GM12878 (cell line): Measurements from ENCODE around the gene DCTPP1. TPM values are rescaled to one million over a fixed set of nuclear protein-coding genes. Genes with fewer than 3 reads are reported as not detected.
A peak's percentile ranks its signal among the peaks of the same experiment; 100 is the strongest.

Experiments
- ATAC-seq: fragments of 200-7000 bp; cut with Tn5 transposase; 3 replicates; pipeline ENCODE4 v1.9.1; 2020; ENCODE audit warnings: mild to moderate bottlenecking, moderate library complexity
- BruUV-seq: library from RNA; stranded (reverse); fragments of 400-500 nt; replicated peaks from 2 replicates; lab custom pipeline; 2021; lab: Mats Ljungman, UMichigan
- CTCF ChIA-PET: fragments of 300-600 bp; sonication (Branson Sonifier 250); formaldehyde crosslinking; extraction: SDS; loops from one replicate; lab custom pipeline; 2021; ENCODE audit warnings: inconsistent platforms; lab: Yijun Ruan, JAX
- POLR2A ChIA-PET: fragments of 350-600 bp; formaldehyde crosslinking; extraction: SDS; loops from one replicate; lab custom pipeline; 2021; ENCODE audit warnings: inconsistent platforms; lab: Charles Lee
- RAD21 ChIA-PET: fragments of 300-600 bp; sonication (Branson Sonifier 250); formaldehyde crosslinking; loops from one replicate; lab custom pipeline; 2023; ENCODE audit warnings: antibody characterized with exemption; ENCODE audit not compliant: unreplicated experiment; lab: Charles Lee
- SMC1A ChIA-PET: fragments of 300-600 bp; sonication (Branson Sonifier 250); formaldehyde crosslinking; loops from one replicate; lab custom pipeline; 2023; ENCODE audit not compliant: unreplicated experiment, uncharacterized antibody; lab: Charles Lee
- DNase-seq: peaks from one replicate; pipeline ENCODE4 v3.0.0-alpha.2; 2011; ENCODE audit warnings: low read depth, low spot score
- FAIRE-seq: peaks from 3 replicates; lab custom pipeline; 2011; peaks lifted over from hg19 to GRCh38; lab: Jason Lieb, UNC
- H2AFZ ChIP-seq: 2 replicates; pipeline ENCODE4 v1.6.0; 2011; ENCODE audit warnings: low read depth, low read length, control low read depth; ENCODE audit not compliant: control insufficient read depth
- H3K27ac ChIP-seq: 2 replicates; pipeline ENCODE4 v1.5.1; 2011; ENCODE audit warnings: control low read depth; ENCODE audit not compliant: control insufficient read depth, insufficient read depth
- H3K27me3 ChIP-seq, 2 experiments: replicated peaks in 1 of 2; 2 replicates each; pipeline versions ENCODE4 v1.6.0 to v1.6.1; 2011; ENCODE audit warnings: low read length in 1 of 2; ENCODE audit not compliant: control insufficient read depth in 2 of 2, insufficient read depth in 2 of 2
- H3K36me3 ChIP-seq, 2 experiments: 2 replicates each; pipeline ENCODE4 v1.5.1; 2011; ENCODE audit warnings: low read length in 1 of 2; ENCODE audit not compliant: control insufficient read depth in 2 of 2, insufficient read depth in 2 of 2
- H3K4me1 ChIP-seq: 2 replicates; pipeline ENCODE4 v1.6.1; 2011; ENCODE audit warnings: mild to moderate bottlenecking, low read length, moderate library complexity, mixed read lengths; ENCODE audit not compliant: control insufficient read depth, insufficient read depth
- H3K4me2 ChIP-seq: 2 replicates; pipeline ENCODE4 v1.6.0; 2011; ENCODE audit warnings: control low read depth; ENCODE audit not compliant: control insufficient read depth, insufficient read depth
- H3K4me3 ChIP-seq: fragments of 200-600 bp; sonication (generic); 2 replicates; pipeline ENCODE4 v1.5.1; 2016
- H3K79me2 ChIP-seq: 2 replicates; pipeline ENCODE4 v1.6.0; 2011; ENCODE audit warnings: low read length; ENCODE audit not compliant: control insufficient read depth, insufficient read depth
- H3K9ac ChIP-seq: 2 replicates; pipeline ENCODE4 v1.8.0; 2011; ENCODE audit warnings: low read length, control low read depth, mixed read lengths; ENCODE audit not compliant: control insufficient read depth, insufficient read depth
- H3K9me3 ChIP-seq: replicated peaks from 3 replicates; pipeline ENCODE4 v1.5.1; 2011; ENCODE audit warnings: mild to moderate bottlenecking, low read length; ENCODE audit not compliant: control insufficient read depth, insufficient read depth
- H4K20me1 ChIP-seq: 2 replicates; pipeline ENCODE4 v1.6.0; 2011; ENCODE audit not compliant: control insufficient read depth, insufficient read depth
- BHLHE40 ChIP-seq, 2 experiments: fragments of 450-650 bp in 1 of 2; IDR thresholded peaks; 2 replicates each; pipeline ENCODE4 v1.6.1; 2011 to 2017; ENCODE audit warnings: low read depth in 2 of 2, borderline replicate concordance in 1 of 2, improper control_type of control experiment in 1 of 2, low read length in 1 of 2, mild to moderate bottlenecking in 1 of 2
- BRCA1 ChIP-seq: IDR thresholded peaks from 2 replicates; pipeline ENCODE4 v1.6.1; 2011; ENCODE audit warnings: low read depth, low read length, improper control_type of control experiment
- CHD2 ChIP-seq: IDR thresholded peaks from 2 replicates; pipeline ENCODE4 v1.6.1; 2011; ENCODE audit warnings: low read depth, low read length, improper control_type of control experiment, borderline replicate concordance
- E2F8 ChIP-seq: fragments of 450-650 bp; IDR thresholded peaks from 2 replicates; pipeline ENCODE4 v1.6.1; 2018; ENCODE audit warnings: mild to moderate bottlenecking, low read depth, moderate library complexity; ENCODE audit not compliant: partially characterized antibody
- FOS ChIP-seq: IDR thresholded peaks from 3 replicates; pipeline ENCODE4 v1.6.1; 2011; ENCODE audit warnings: borderline replicate concordance; ENCODE audit not compliant: insufficient read length; ENCODE audit errors: extremely low read depth
- NRF1 ChIP-seq: conservative IDR thresholded peaks from 2 replicates; pipeline ENCODE4 v1.6.1; 2011; ENCODE audit warnings: mild to moderate bottlenecking, low read depth, low read length, improper control_type of control experiment
- PAX8 ChIP-seq: fragments of 450-650 bp; IDR thresholded peaks from 2 replicates; pipeline ENCODE4 v1.6.1; 2017; ENCODE audit warnings: mild to moderate bottlenecking, moderate library complexity
- RAD21 ChIP-seq: IDR thresholded peaks from 2 replicates; pipeline ENCODE4 v1.6.1; 2011; ENCODE audit warnings: mild to moderate bottlenecking, low read depth, low read length, moderate library complexity; ENCODE audit not compliant: insufficient read depth
- RBBP5 ChIP-seq: fragments of 200-600 bp; sonication (generic); conservative IDR thresholded peaks from 2 replicates; pipeline ENCODE4 v1.6.1; 2016
- SIN3A ChIP-seq: IDR thresholded peaks from 2 replicates; pipeline ENCODE4 v1.6.1; 2012; ENCODE audit warnings: low read depth, low read length, improper control_type of control experiment
- YBX1 ChIP-seq: fragments of 450-650 bp; IDR thresholded peaks from 2 replicates; pipeline ENCODE4 v1.6.1; 2016; ENCODE audit warnings: antibody characterized with exemption
- WGBS: methylation state at CpG from one replicate; pipeline ENCODE4 v1.1.6; 2016; ENCODE audit warnings: low lambda C conversion rate; ENCODE audit not compliant: insufficient replicate concordance, insufficient coverage; ENCODE audit errors: missing lambda C conversion rate; 5-methylcytosine and 5-hydroxymethylcytosine counted together
- in situ Hi-C: fragments of 300-500 bp; cut with MboI; formaldehyde crosslinking; loops from 9 replicates; pipeline ENCODE4 v1.14.3; 2018; ENCODE audit warnings: mixed read lengths
- intact Hi-C: fragments of 100-400 bp; cut with micrococcal nuclease; formaldehyde crosslinking; loops from one replicate; pipeline ENCODE4 v1.14.2; 2022; ENCODE audit not compliant: unreplicated experiment
- polyA plus RNA-seq, 11 experiments: library from polyadenylated mRNA; depleted of rRNA in 4 of 11; unstranded in 6 of 11; stranded (reverse) in 5 of 11; fragments of >200 nt; fragmentation: Nextera tagmentation in 4 of 11; fragmentation: Illumina TruSeq in 1 of 11; extraction: Ambion mirVana in 4 of 11; extraction: Trizol in 1 of 11; gene quantifications; 1 replicate in 1 of 11; 2 replicates in 10 of 11; pipeline versions ENCODE4 v1.2.1 to v1.2.3, GENCODE V29; 2011 to 2016; ENCODE audit warnings: inconsistent platforms in 2 of 11, missing spikeins in 2 of 11, low read depth in 1 of 11
- total RNA-seq, 4 experiments: library from RNA; depleted of rRNA in 3 of 4; stranded (reverse); fragments of >200 nt in 3 of 4; fragmentation: Illumina TruSeq in 1 of 4; extraction: Trizol in 1 of 4; gene quantifications; 2 replicates each; pipeline versions ENCODE4 v1.2.1 to v1.2.3, GENCODE V29; 2013 to 2021
- TF ChIP-seq, protein P1 (sequence below): fragments of 450-650 bp; IDR thresholded peaks from 2 replicates; pipeline ENCODE4 v1.6.1; 2017; ENCODE audit warnings: mild to moderate bottlenecking, moderate library complexity
- TF ChIP-seq, protein P2 (sequence below): IDR thresholded peaks from 2 replicates; pipeline ENCODE4 v1.6.1; 2011; ENCODE audit warnings: low read depth, low read length, improper control_type of control experiment, borderline replicate concordance

DCTPP1 gene
- total and polyA plus RNA-seq, 10 of the 15 experiments (the other 5 are each of a cell fraction or from before 2014, with no cell fraction given): 72.1 to 266 (median 157) TPM

DNA sequence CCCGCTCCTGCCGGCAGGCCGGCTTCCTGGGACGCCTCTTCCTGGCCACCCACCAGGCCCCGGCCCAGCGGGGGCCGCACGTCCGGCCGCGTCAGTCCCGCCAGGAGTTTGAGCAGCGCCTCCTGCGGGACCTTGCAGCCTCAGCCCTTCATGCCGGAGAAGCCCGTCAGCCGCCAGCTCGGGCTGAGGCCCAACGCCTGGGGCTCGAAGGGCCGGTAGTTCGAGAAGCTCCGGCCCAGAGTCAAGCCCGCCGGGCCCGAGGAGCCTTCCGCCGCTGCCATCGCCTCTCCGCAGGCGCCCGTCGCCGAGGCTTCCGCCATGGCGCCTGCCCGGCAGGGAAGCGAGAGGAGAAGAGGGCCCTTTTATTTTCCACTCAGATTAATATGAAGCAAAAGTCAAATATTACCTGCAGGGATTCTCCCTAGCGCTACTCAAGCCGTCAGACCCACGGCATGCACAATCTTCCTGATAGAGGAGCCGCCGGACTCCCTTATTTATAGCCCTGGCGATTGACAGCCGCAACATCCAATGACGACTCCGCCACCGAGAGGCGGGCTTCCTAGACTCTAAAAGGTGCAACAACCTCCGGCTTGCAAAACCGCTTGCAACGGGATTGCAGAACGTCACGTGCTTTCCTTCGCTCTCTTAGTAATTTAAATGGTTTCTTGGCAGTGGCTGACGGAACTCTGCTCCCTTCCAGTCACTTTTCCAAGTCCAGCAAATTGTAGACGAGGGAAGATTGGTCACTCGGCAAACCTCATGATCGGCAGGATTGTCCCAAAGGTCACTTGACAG is 15.8 kb upstream of the DCTPP1 start, which contains the start of gene SEPHS2:
Gene SEPHS2 (minus strand): TSS at position 467 of the 795 bp plus-strand sequence. CDS start 147 bp downstream, at position 320.
- no peaks in the 10 kb centered on the region for H4K20me1 ChIP-seq
- ChIA-PET SMC1A (interaction anchor here (1.0 to 19.4 kb wide), 4 partner anchors 12 to 90 kb away, joined by 3 to 431 read pairs (median 25); partner anchors contain the start of genes DCTPP1 and ITGAL), CTCF (interaction anchor here (1.6 to 8.2 kb wide), 4 partner anchors 12 to 89 kb away, joined by 4 to 60 read pairs (median 32); partner anchors contain the start of genes DCTPP1 and ZNF747), RAD21 (interaction anchor here (0.5 to 2.7 kb wide), 9 partner anchors 11 to 165 kb away, joined by 3 to 15 read pairs (median 4); partner anchors contain the start of genes DCTPP1, ITGAL and ZNF689), POLR2A (interaction anchor here (0.6 to 5.4 kb wide), 8 partner anchors 9 to 213 kb away, joined by 3 to 31 read pairs (median 4); partner anchors contain the start of genes FBRS, ZNF747 and ZNF764)
- under 1% methylated on average over 48 of the region's 59 CpGs for WGBS
- peak; percentile 84 for DNase-seq
- H3K9me3 ChIP-seq: no peaks in the 10 kb centered on the region
- peak within 1 kb of the TSS; percentile 85 for H3K27ac ChIP-seq
- BruUV-seq: TSS peak; percentile 86
- peak; percentile 94 for ATAC-seq
- H3K36me3 ChIP-seq: peaks cover 0 to 2% of the 10 kb centered on the region in 2 experiments; a peak in 2 of 4 replicates
- peak within 1 kb of the TSS; percentile 89 for H2AFZ ChIP-seq
- intact Hi-C loops (loop anchor here (2.0 to 5.0 kb wide), 2 partner anchors 27 to 92 kb away; partner anchors contain the start of gene ITGAL), in situ Hi-C loops (no loop called here)
- peaks cover 18% of the 10 kb centered on the region for H3K79me2 ChIP-seq
- peak within 1 kb of the TSS; percentile 96 for H3K9ac ChIP-seq
- peaks cover 10% of the 10 kb centered on the region for H3K4me1 ChIP-seq
- peak; percentile 97 for FAIRE-seq
- peak within 1 kb of the TSS; percentile 79 for H3K4me3 ChIP-seq
- H3K4me2 ChIP-seq: peak within 1 kb of the TSS; percentile 86
- H3K27me3 ChIP-seq: no peaks in the 10 kb centered on the region
- TF ChIP-seq E2F8: no peak
- no peak for TF ChIP-seq PAX8
- no peak for TF ChIP-seq RAD21
- TF ChIP-seq SIN3A: peak; percentile 43; the same call in 1 of the 2 replicates
- no peak for TF ChIP-seq BRCA1
- TF ChIP-seq BHLHE40 (IDR thresholded peaks at IDR 0.05; ENCODE audit: borderline replicate concordance in 1 of 2, low read depth in 2 of 2, low read length in 1 of 2): peak; percentile 88 to 90
- no peak for TF ChIP-seq RBBP5
- TF ChIP-seq FOS: peak; percentile 38
- TF ChIP-seq, protein P1, sequence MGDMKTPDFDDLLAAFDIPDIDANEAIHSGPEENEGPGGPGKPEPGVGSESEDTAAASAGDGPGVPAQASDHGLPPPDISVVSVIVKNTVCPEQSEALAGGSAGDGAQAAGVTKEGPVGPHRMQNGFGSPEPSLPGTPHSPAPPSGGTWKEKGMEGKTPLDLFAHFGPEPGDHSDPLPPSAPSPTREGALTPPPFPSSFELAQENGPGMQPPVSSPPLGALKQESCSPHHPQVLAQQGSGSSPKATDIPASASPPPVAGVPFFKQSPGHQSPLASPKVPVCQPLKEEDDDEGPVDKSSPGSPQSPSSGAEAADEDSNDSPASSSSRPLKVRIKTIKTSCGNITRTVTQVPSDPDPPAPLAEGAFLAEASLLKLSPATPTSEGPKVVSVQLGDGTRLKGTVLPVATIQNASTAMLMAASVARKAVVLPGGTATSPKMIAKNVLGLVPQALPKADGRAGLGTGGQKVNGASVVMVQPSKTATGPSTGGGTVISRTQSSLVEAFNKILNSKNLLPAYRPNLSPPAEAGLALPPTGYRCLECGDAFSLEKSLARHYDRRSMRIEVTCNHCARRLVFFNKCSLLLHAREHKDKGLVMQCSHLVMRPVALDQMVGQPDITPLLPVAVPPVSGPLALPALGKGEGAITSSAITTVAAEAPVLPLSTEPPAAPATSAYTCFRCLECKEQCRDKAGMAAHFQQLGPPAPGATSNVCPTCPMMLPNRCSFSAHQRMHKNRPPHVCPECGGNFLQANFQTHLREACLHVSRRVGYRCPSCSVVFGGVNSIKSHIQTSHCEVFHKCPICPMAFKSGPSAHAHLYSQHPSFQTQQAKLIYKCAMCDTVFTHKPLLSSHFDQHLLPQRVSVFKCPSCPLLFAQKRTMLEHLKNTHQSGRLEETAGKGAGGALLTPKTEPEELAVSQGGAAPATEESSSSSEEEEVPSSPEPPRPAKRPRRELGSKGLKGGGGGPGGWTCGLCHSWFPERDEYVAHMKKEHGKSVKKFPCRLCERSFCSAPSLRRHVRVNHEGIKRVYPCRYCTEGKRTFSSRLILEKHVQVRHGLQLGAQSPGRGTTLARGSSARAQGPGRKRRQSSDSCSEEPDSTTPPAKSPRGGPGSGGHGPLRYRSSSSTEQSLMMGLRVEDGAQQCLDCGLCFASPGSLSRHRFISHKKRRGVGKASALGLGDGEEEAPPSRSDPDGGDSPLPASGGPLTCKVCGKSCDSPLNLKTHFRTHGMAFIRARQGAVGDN: peak; percentile 86
- TF ChIP-seq, protein P2, sequence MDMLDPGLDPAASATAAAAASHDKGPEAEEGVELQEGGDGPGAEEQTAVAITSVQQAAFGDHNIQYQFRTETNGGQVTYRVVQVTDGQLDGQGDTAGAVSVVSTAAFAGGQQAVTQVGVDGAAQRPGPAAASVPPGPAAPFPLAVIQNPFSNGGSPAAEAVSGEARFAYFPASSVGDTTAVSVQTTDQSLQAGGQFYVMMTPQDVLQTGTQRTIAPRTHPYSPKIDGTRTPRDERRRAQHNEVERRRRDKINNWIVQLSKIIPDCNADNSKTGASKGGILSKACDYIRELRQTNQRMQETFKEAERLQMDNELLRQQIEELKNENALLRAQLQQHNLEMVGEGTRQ: no peak; the same call in 1 of the 2 replicates
- no peak for TF ChIP-seq NRF1
- no peak for TF ChIP-seq YBX1
- peak; percentile 85; the same call in 1 of the 2 replicates for TF ChIP-seq CHD2
